NCI-H69 (cell line): ENCODE data around the gene TPX2.
"Not testable (repeated sequence)": the region's sequence is repeated elsewhere in the genome, so short reads cannot be mapped to it uniquely, and the experiment has no call there.

ENCODE experiments used
- DNase-seq: peaks from one replicate; lab custom pipeline; 2025; lab: John Stamatoyannopoulos, UW

Gene TPX2

DNA sequence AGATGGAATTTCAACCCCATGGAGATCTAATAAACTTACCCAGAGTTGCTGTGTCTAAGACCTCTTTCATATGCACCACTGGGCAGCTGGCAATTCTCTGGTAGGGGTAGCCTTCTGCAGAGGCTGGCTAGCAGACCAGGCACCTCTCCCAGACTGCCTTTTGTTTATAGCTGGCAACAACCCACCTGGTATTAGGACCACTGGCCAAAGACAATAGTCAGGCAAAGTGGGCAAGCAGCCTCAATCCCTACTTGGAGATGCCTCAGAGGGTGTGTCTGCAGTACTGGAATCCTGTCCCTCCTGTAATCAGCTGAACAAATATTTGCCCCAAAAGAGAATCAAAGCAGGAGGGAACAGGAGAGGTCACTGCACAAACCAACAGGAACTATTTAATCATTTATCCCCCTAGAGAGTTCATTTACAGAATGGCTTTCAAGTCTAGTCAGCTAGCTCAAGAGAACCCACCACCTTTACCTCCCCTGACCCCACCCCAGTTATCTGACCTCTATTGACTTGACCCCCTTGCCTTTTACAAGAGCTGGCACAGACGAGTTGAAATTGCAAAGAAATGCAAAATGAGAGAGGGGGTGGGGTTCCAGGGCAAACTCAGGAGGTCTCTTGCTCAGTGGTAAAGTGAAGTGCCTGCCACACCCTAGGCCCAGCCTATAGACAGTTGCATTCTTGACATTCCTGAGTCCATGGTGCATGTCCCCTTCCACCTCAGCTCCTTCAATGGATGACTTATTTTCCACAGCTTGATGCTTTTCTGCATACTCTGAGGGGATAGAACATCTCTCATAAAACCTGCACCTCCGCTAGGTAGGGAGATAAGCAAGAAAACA, 19.2 kb upstream of the TPX2 start:
- peak; percentile 81 for DNase-seq

DNA sequence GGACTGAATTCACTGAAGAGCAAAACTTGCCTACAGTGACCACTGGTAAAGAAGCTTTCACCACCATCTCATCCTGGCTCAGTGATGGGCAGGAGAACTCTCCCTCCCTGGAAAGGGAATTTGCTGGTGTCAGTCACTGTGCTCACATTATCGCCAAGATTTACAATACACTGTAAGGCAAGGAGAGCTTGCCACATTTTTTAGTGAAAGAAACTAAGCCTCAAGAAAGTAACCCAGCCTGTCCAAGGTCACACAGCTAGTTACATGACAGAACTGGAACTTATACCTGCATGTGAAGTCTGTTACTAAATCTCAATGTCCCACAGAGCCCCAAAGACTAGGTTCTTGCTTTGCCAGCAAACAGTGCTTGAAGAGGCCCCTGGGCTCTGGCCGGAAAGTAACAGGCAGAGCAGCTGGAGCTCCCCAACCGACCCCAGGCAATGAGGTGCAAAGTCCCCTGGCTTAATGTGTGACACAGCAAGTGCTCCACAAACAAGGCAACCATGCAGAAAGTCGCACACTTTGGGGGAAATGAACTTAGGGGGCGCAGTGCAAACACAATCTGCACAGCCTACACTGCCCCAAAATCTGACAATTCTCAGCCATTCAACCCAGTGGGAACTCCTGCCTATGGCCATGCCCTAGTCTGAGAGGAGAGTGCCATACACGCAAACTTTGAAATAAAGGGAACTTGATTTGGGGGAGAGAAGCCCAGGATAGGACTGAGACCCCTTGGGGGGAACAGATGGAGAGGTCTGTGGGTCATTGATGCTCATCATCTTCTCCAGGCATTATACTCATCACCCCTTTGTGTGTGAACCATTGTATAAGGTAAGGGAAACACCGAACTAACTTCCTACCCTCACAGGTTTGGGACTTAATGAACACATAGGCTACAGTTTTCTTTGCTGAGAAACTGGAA, 18.3 kb upstream of the TPX2 start:
- DNase-seq, result peak; percentile 53

DNA sequence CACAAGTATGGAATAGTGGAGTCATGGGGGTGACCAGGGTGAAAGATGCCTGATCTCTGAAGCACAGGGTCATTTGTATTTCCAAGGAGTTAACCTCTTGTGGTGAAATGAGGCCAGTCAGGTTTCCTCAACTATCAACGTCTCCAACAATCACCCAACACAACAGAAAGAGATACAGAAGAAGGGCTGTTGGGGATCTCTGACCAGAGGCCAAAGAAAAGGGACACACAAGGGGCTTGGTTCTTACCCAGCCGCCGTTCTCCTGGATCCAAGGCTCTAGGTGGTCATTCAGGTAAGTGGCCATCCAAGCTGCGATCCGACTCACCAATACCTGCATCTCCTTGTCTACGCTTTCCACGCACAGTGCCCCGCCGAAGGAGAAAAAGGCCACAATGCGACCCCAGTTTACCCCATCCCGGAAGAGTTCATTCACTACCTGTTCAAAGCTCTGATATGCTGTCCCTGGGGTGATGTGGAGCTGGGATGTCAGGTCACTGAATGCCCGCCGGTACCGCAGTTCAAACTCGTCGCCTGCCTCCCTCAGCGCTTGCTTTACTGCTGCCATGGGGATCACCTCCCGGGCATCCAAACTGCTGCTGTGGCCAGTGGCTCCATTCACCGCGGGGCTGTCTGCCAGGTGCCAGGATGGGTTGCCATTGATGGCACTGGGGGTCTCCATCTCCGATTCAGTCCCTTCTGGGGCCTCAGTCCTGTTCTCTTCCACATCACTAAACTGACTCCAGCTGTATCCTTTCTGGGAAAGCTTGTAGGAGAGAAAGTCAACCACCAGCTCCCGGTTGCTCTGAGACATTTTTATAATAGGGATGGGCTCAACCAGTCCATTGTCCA, 17.5 kb upstream of the TPX2 start:
- DNase-seq, result peak; percentile 76

DNA sequence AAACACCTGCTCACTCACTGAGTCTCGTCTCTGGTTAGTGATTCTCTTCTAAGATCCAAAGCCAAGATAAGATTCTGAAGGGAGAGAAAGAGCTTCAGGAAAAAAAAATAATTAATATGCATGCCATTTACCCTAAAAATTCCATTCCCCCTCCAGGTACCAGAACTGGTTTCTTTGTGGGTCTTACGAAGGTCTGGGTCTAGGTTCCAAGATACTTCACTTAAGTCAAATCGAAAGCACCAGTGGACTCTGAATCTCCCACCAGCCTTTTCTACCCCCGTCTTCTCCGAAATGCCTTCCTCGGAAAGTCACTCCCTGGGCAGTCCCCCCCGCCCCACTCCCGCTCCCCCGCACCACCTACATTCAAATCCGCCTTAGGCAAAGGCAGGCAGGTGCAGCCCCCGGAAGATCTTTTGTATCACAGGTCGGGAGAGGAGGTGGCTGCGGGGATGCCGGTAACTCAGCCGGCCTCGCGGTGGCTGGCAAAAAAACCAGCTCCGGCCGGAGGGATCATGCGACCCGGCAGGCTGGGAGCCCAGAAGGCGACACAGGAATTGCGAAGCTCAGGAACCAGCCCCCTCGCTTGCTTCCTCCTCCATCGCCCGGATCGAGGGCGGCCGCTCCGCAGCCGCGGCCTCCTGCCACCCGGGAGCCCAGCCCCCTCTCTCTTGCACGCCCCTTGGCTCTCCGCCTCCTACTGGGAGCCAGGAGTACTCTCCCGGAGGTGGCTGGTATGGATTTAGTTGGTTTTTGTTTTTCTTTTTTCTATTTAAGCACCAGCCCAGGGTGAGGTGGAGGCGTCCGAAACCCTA, 16.6 kb upstream of the TPX2 start, which contains the start of gene BCL2L1:
Gene BCL2L1 (minus strand): TSS at position 612 of the 812 bp plus-strand sequence. CDS start 650 bp downstream, outside the sequence.
- peak; percentile 93 for DNase-seq

DNA sequence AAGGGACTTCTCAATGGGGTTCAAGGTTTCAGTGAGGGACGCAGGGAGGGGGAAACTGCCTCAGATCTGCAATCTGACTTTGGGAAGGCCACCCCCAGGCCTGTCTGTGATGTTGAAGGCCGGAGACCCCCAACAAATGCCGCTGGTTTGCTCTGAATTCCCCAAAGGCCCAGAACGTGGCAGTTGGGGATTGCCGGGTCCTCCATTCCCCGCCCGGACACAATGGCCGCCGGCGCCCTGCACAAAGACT, 16.1 kb upstream of the TPX2 start:
- no peak for DNase-seq

DNA sequence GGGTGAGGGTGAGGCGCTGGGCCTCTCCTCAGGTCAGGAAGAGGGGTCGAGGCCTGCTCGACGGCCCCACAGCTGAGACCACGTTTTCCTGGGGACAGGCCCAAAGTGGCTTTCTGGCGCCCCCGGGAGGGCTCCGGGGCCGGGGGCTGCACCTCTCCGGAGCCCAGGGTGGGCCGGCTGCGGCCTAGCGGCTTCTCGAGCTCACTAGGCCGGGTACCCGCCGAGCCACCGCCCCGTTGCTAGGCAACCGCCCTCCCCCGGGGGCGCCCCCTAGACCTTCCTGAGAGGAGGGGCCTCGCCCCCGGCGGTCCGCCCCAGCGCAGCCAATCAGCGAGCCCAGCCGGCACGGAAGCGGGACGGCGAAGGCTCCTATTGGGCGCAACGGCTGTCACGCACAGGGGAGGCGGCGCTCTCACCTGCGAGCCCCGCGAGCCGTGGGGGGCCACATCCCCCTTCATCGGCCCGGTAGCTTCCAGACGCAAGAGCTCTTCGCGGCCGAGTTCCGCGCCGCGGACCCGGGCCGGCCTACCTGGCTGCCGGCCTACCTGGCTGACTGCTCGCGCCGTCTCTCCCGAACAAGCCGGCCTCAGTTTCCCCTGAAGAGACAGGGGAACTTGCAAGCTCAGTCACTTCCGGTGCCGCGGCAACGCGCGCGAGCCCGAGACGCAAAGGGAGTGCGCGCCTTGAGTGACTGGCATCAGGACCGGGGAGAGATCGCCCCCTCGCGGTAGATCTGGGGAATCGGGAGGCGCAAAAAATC, 15.6 kb upstream of the TPX2 start:
- DNase-seq, result peak; percentile 100

DNA sequence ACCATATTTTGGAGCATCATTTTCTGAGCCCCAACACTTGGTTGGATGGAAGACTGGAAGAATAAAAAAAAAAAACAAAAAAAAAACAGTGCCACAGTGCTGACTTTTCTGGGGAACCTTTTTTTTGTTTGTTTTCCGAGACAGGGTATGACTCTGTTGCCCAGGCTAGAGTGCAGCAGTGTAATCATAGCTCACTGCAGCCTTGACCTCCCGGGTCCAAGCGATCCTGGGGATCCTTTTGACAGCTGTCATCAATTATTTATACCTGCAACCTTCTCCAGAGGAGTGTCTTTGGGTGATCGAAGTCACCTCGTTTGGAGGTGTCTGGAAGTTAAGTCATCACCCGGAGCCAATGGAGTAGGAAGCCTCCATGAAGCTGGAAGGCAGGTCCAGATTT, 7.8 kb upstream of the TPX2 start:
- DNase-seq, result no peak

DNA sequence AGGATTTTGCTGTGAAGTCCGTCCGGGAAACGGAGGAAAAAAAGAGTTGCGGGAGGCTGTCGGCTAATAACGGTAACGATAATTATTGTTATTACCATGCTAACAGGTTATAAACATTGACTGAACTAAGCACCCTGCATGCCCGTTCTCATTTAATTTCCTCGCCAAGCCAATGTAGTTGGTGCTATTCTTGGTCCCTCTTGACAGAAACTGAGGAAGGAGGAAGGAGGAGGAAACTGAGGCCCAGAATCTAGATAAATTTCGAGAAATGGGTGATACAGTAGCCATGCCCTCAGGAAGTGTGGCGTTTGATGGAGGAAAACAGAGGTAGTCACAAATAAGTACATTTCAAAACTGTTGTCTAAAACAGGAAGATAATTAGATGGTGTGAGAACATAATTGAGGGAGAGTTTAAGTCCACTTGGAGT, 474 bp downstream of the TPX2 start:
- DNase-seq, result no peak

DNA sequence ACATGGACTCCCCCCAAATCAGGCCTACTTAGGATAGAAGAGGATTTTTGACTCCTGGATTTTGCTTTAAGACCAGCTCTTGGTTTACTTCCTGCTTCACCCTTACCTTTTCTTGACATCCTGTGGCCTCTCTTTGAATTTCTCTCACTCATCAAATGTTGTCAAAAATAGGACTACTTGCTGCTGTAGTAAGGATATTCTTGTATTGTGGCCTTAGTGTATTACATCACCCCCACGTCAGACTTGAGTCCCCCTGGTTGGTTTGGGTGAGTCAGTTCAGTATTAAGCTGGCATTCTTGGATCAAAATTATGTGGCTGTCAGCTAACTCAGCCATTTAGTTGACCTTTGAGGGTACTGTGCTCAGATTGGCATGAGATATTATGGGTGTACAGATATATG, 1.1 kb downstream of the TPX2 start:
- DNase-seq, result peak; percentile 46

DNA sequence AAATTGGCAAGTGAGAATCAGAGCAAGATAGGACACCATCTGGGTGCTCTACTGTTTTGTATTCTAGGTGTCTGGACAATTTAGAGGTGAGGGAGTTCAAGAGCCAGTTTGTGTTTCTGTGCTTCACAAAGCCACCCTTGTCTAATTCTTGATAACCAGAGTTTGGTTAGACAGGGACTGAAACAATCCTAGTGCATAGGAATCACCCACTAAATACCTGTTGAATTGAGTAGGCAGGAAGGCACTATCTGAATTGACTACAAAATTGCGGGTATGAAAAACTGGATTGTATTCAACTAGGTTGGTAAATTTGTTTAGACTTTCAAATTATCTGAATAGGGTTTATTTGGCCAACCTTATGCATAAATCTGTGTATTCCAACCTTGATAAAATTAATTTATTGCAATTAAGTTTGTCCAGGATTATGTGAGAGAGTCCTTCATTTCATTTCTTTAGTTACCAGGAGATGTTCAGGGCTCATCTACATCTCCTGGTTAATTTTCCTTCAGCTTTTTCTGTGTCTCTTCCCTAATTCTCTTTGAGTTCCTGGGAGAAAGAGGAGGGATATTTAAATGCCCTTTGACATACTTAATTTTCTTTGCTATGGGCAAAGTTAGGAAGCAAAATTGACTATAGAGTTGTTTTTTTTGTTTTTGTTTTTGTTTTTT, 1.7 kb downstream of the TPX2 start:
- peak; percentile 46 for DNase-seq

DNA sequence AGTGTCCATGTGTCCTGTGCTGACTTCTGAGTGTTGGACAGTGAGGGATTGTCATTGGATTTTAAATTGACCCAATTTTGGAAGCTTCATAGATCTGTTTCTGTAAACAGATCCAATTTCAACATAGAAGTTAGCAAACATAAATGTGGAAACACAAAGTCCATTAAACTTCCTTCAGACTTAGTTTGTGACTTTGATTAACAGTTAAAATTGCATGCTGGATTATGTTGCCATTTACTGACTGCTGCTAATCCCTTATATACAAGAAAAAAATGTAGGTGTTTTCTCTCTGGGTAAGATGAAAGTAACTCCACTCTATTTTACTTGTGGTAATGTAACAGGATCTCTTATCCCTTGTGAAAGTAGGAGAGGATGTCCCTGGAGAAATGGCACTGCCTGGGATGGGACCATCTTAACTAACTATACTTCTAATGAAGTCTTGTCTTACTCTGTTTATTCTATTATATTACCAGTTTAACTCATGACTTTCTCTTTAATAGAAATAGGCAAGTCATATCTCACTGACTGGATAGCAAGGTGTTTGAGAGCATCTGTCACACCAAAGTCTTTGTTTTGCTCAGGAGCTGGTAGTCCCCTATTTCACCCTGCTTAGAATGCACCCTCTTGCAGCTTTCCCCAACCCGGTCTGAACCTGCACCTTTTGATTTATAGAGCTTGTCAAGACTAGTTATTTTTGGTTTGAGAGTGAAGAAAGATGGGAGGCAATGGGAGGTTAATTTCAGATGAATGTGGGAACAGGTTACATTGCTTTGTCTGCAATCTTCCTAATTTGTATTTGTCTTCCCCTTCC, 7.2 kb downstream of the TPX2 start:
- peak; percentile 29 for DNase-seq

DNA sequence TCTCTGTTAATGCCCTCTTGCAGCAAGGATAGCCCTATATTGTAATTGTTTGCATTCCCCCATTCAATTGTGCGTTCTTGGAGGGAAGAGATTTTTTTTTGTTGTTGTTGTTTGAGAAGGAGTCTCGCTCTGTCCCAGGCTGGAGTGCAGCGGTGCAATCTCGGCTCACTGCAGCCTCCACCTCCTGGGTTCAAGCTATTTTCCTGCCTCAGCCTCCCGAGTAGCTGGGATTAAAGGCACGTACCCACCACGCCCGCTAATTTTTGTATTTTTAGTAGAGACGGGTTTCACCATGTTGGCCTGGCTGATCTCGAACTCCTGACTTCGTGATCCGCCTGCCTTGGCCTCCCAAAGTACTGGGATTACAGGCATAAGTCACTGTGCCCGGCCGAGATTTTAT, 7.9 kb downstream of the TPX2 start:
- not testable (repeated sequence) for DNase-seq

DNA sequence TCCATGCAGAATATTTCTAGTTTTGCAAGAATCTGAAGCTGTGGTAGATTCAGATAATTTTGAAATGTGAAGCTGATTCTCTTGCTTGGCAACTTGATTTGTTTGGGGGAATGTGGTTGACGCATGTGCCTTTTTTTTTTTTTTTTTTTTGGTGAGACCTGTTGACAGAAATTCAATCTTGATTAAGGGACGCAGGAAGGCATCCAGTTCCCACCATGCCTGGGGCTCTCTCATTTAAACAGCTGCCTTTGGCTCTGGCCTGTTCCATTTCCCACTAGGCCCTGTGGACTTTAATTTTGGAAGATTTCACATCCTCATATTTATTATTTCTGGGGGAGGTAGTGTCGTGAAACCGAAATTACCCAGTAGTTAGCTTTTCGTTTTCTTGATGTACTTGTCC, 8.6 kb downstream of the TPX2 start:
- DNase-seq, result no peak

DNA sequence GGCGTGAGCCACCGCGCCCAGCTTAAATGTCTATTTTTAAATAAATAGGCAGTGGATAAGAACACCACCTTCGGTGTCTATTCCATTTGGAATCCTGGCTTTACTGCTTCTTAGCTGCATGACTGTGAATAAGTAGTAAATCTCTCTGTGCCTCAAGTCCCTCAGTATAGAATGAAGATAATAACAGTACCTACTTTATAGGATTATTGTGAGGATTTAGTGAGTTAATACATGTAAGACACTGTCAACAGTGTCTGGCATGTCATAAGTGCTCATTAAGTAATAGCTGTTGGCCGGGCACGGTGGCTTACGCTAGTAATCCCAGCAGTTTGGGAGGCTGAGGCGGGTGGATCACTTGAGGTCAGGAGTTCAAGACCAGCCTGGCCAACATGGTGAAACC, 10.1 kb downstream of the TPX2 start:
- DNase-seq, result no peak

DNA sequence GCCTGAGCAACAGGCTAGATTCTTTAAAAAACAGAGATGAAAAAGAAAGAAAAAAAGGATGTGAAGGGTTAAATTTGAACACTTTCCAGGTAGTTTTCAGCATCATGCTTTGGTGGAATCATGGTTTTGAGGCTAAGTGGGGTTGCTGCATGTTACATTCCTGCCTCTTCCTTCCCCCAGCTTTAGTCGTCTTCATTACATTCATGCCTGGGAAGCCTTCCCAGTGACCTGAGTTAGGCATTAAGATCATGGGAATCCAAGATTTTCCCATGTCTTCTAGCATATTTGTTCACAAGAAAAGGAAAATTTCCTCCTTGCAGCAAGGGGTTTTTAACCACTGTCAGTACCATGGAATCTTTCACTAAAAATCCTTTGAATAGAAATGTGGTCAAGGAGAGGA, 12.0 kb downstream of the TPX2 start:
- no peak for DNase-seq

DNA sequence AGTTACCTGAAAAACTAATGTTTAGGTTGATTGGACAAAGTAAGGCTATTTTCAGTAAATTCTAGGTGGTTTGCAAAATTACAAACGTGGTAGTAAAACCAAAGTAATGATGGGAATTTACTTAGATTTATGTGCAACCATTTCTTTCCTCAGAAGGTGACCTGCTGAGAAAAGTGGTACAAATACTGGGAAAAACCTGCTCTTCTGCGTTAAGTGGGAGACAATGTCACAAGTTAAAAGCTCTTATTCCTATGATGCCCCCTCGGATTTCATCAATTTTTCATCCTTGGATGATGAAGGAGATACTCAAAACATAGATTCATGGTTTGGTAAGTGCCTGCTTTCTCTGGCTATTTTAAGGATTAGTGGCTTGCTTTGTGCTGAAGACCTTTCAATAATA, 18.2 kb downstream of the TPX2 start:
- no peak for DNase-seq

DNA sequence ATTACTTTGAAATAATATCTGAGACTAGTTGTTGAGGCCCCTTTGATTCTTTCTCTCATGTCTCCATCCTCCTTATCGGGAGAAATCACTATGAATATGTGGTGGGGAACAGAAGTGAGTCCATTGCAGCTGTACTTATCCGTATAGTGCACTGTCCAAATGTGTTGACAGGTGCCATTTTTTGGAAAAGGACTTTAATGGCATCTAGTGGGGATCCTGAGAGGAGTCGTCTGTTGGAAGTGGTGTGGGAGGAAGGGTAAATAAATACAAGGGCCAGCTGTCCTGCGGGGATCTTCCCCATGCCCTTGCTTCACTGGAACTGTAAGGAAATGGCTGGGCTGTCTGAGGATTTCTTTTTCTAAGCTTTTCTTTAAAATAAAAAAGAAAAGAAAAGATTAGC, 19.4 kb downstream of the TPX2 start:
- DNase-seq, result no peak

DNA sequence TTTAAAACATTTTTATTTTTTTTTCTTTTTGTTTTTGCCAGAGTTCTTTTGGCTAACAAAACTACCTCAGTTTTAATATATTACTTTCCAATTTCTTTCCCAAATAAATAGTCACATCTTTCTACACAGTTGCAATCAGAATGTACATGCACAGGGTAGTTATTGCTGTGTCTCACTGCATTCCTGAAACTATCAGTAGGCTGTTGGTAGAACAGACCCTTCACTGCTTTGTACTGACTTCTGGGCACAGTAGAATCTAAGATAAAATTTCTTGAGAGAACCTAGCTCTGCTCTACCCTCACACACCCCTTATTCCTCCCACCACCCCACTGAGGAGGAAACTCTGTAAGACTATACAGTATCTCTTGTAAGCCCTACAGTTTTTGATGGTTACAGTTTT, 19.9 kb downstream of the TPX2 start:
- DNase-seq, result no peak

DNA sequence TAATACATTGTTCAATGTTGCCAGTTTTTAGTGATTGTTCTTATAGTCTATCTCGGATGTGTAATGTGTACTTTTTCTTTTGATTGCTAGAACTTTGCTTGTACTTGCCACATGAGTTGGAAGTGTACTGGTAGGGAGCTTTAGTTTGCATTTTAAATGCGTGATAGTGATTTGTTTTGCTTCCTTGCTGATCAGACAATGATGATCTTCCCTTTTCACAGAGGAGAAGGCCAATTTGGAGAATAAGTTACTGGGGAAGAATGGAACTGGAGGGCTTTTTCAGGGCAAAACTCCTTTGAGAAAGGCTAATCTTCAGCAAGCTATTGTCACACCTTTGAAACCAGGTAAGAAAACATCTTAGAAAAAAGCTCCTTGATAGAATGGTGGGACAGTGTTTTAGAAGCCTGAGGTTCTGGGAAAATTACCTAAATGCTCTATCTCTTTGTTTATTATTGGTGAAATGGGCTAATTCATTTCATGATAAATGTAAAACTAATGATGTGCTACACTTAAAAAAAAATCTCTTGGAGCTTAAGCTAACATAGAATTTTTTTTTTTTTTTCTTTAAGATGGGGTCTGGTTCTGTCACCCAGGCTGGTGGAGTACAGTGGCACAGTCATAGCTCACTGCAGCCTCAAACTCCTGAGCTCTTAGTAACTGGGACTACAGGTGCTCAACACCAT, 20.9 kb downstream of the TPX2 start:
- no peak for DNase-seq
